Measurements from ENCODE around the gene TIGD6.

The TIGD6 gene

GRCh38 chr5:149979896-149980295 lies 20.6 kb downstream of the TIGD6 start:
- TF ChIP-seq CTCF (IDR thresholded peaks at IDR 0.05; ENCODE audit: low read length) = no peak
- no peak for TF ChIP-seq EZH2 (IDR thresholded peaks at IDR 0.05; ENCODE audit: borderline replicate concordance, low read length)
- H3F3A ChIP-seq (ENCODE audit: insufficient read depth, low read length) = no peaks in the 10 kb centered on the region

GRCh38 chr5:149975409-149975808 lies 25.0 kb downstream of the TIGD6 start:
- no peak overlapping the region for H3K4me2 ChIP-seq (ENCODE audit: low read length)
- H3K79me2 ChIP-seq (ENCODE audit: insufficient read depth, low read length) = no peaks in the 10 kb centered on the region
- H3K9me3 ChIP-seq (ENCODE audit: low read length) = no peaks in the 10 kb centered on the region
- no peaks in the 10 kb centered on the region for H3K9me2 ChIP-seq (ENCODE audit: low read depth, low read length)
- no peak overlapping the region for H3K4me3 ChIP-seq (ENCODE audit: low read depth, low read length, poor library complexity, severe bottlenecking)
- no peaks in the 10 kb centered on the region for H3F3A ChIP-seq (ENCODE audit: insufficient read depth, low read length)
- H2AFZ ChIP-seq (ENCODE audit: low read length) = no peak overlapping the region
- no peak overlapping the region for H3K9ac ChIP-seq (ENCODE audit: low read length)
- peaks cover 6% of the 10 kb centered on the region for H3K36me3 ChIP-seq (ENCODE audit: insufficient read depth, low read length)
- no peaks in the 10 kb centered on the region for H3K27me3 ChIP-seq (ENCODE audit: insufficient read depth, low read length)
- no peaks in the 10 kb centered on the region for H4K20me1 ChIP-seq (ENCODE audit: insufficient read depth, low read length)
- H3K27ac ChIP-seq (ENCODE audit: low read depth, low read length, poor library complexity, severe bottlenecking) = no peak overlapping the region
- no peaks in the 10 kb centered on the region for H3K4me1 ChIP-seq (ENCODE audit: insufficient read depth, low read length, severe bottlenecking)
- no peak for TF ChIP-seq CTCF (IDR thresholded peaks at IDR 0.05; ENCODE audit: low read length)
- no peak for TF ChIP-seq EZH2 (IDR thresholded peaks at IDR 0.05; ENCODE audit: borderline replicate concordance, low read length)

More at GRCh38 chr5:149979896-149980295, 20.6 kb downstream of the TIGD6 start:
- H3K79me2 ChIP-seq (ENCODE audit: insufficient read depth, low read length) = no peaks in the 10 kb centered on the region
- no peak overlapping the region for H3K27ac ChIP-seq (ENCODE audit: low read depth, low read length, poor library complexity, severe bottlenecking)
- H3K4me1 ChIP-seq (ENCODE audit: insufficient read depth, low read length, severe bottlenecking) = no peaks in the 10 kb centered on the region
- no peak overlapping the region for H3K4me3 ChIP-seq (ENCODE audit: low read depth, low read length, poor library complexity, severe bottlenecking)
- H3K9ac ChIP-seq (ENCODE audit: low read length) = no peak overlapping the region
- no peaks in the 10 kb centered on the region for H4K20me1 ChIP-seq (ENCODE audit: insufficient read depth, low read length)
- H3K9me3 ChIP-seq (ENCODE audit: low read length) = no peaks in the 10 kb centered on the region
- peaks cover 6% of the 10 kb centered on the region; the same call in 1 of the 2 replicates for H3K36me3 ChIP-seq (ENCODE audit: insufficient read depth, low read length)
- no peak overlapping the region for H2AFZ ChIP-seq (ENCODE audit: low read length)
- no peaks in the 10 kb centered on the region for H3K27me3 ChIP-seq (ENCODE audit: insufficient read depth, low read length)
- no peak overlapping the region for H3K4me2 ChIP-seq (ENCODE audit: low read length)
- H3K9me2 ChIP-seq (ENCODE audit: low read depth, low read length) = no peaks in the 10 kb centered on the region

GRCh38 chr5:149969181-149969930 lies 31.1 kb downstream of the TIGD6 start:
- Histone ChIP-seq H3K9me2 (ENCODE audit: low read depth, low read length) (no peaks in the 10 kb centered on the region), H3K9me3 (ENCODE audit: low read length) (no peaks in the 10 kb centered on the region)

More at GRCh38 chr5:149969181-149969930, 31.1 kb downstream of the TIGD6 start:
- Histone ChIP-seq H3K9ac (ENCODE audit: low read length) (no peak overlapping the region), H2AFZ (ENCODE audit: low read length) (no peak overlapping the region), H3F3A (ENCODE audit: insufficient read depth, low read length) (no peaks in the 10 kb centered on the region), H3K27me3 (ENCODE audit: insufficient read depth, low read length) (no peaks in the 10 kb centered on the region), H3K4me2 (ENCODE audit: low read length) (no peak overlapping the region), H3K4me1 (ENCODE audit: insufficient read depth, low read length, severe bottlenecking) (no peaks in the 10 kb centered on the region), H3K79me2 (ENCODE audit: insufficient read depth, low read length) (no peaks in the 10 kb centered on the region), H3K36me3 (ENCODE audit: insufficient read depth, low read length) (no peaks in the 10 kb centered on the region; the same call in 1 of the 2 replicates), H3K27ac (ENCODE audit: low read depth, low read length, poor library complexity, severe bottlenecking) (no peak overlapping the region), H4K20me1 (ENCODE audit: insufficient read depth, low read length) (no peaks in the 10 kb centered on the region), H3K4me3 (ENCODE audit: low read depth, low read length, poor library complexity, severe bottlenecking) (no peak overlapping the region)
- TF ChIP-seq EZH2 (IDR thresholded peaks at IDR 0.05; ENCODE audit: borderline replicate concordance, low read length) (no peak), CTCF (IDR thresholded peaks at IDR 0.05; ENCODE audit: low read length) (no peak)
